NCI-H2107 treated with DMSO at 0.1 percent for 48 hours (cell line): ENCODE results near the gene DDAH2.

Experiments
- DNase-seq: peaks from one replicate; lab custom pipeline; 2025; ENCODE audit not compliant: unreplicated experiment; lab: John Stamatoyannopoulos, UW

DDAH2 gene

GRCh38 chr6:31691564-31692108, 37.5 kb downstream of the DDAH2 start:
- DNase-seq = no peak

- no peak for DNase-seq
Measured at GRCh38 chr6:31691078-31691463, 38.0 kb downstream of the DDAH2 start.

- DNase-seq = no peak
Measured at GRCh38 chr6:31690231-31691077, 38.6 kb downstream of the DDAH2 start.

- no peak for DNase-seq
Measured at GRCh38 chr6:31689249-31690110, 39.6 kb downstream of the DDAH2 start.

- DNase-seq = no peak
Measured at GRCh38 chr6:31687860-31688693, 41.0 kb downstream of the DDAH2 start.

GRCh38 chr6:31687321-31687720, 41.8 kb downstream of the DDAH2 start:
- no peak for DNase-seq

- DNase-seq = no peak
Measured at GRCh38 chr6:31686483-31686882, 42.6 kb downstream of the DDAH2 start.

- no peak for DNase-seq
Measured at GRCh38 chr6:31683591-31683990, 45.5 kb downstream of the DDAH2 start.

GRCh38 chr6:31681135-31681671, 47.9 kb downstream of the DDAH2 start:
- peak; percentile 21 for DNase-seq

GRCh38 chr6:31680226-31681134, 48.6 kb downstream of the DDAH2 start, which contains the start of gene LY6G5C:
LY6G5C (minus strand) TSS chr6:31681067; CDS start chr6:31680373, 694 bp downstream.
- DNase-seq = peak; percentile 46

GRCh38 chr6:31677955-31678354, 51.1 kb downstream of the DDAH2 start:
- DNase-seq = no peak
